Measurements from ENCODE around the gene JAML. TPM values are rescaled to one million over a fixed set of nuclear protein-coding genes. Genes with fewer than 3 reads are reported as not detected.

Gene JAML
- total and polyA plus RNA-seq, 2 experiments from 2014 or later = 0.56 to 1.0 TPM

GRCh38 chr11:118267486-118267885 lies 42.7 kb upstream of the JAML start (continued):
- TF ChIP-seq ZNF462 (CRISPR knock-in tag; IDR thresholded peaks at IDR 0.05) (no peak), NANOG (IDR thresholded peaks at IDR 0.05; ENCODE audit: borderline replicate concordance) (no peak)

- no peak for TF ChIP-seq CREB1 (CRISPR knock-in tag; IDR thresholded peaks at IDR 0.05; ENCODE audit: low read depth)
- H3K4me3 ChIP-seq = no peak overlapping the region
- no peak for ATAC-seq
- DNase-seq (ENCODE audit: low spot score) = no peak
- Mint-ChIP-seq H3K4me3 (no peak overlapping the region), H3K27ac (no peak overlapping the region), H3K4me1 (peaks cover 31% of the 10 kb centered on the region), H3K27me3 (ENCODE audit: insufficient read depth, low read depth, poor library complexity) (peaks cover 30% of the 10 kb centered on the region), H3K36me3 (ENCODE audit: low read depth) (no peaks in the 10 kb centered on the region; the same call in 2 of the 3 replicates), H3K9me3 (no peaks in the 10 kb centered on the region)
- peaks cover 25% of the 10 kb centered on the region for H3K4me1 ChIP-seq (ENCODE audit: insufficient read depth)
- H3K4me2 ChIP-seq = no peak overlapping the region
- no peaks in the 10 kb centered on the region for H3F3A ChIP-seq (replicated peaks; ENCODE audit: low read depth)
- H3K79me2 ChIP-seq (replicated peaks; ENCODE audit: insufficient read depth) = no peaks in the 10 kb centered on the region
- H3K9me2 ChIP-seq (ENCODE audit: insufficient read depth) = no peaks in the 10 kb centered on the region
- H3K36me3 ChIP-seq (ENCODE audit: insufficient read depth) = no peaks in the 10 kb centered on the region
- peaks cover 52% of the 10 kb centered on the region for H3K27me3 ChIP-seq (ENCODE audit: insufficient read depth)
- no peak overlapping the region for H3K27ac ChIP-seq (ENCODE audit: low read depth)
- no peak overlapping the region for H2AFZ ChIP-seq
- no peaks in the 10 kb centered on the region for H4K20me1 ChIP-seq (replicated peaks; ENCODE audit: insufficient read depth)
These were observed 41.1 kb upstream of the JAML start for GRCh38 chr11:118265954-118266353.
